Esophagus squamous epithelium (tissue), 4 donors: ENCODE data around the gene OR11A1.

Source experiments
- CTCF ChIP-seq, 6 experiments: fragments of 450-650 bp in 4 of 6; fragments of 200-600 bp in 2 of 6; sonication (generic) in 2 of 6; IDR thresholded peaks; one replicate each; pipeline ENCODE4 v1.5.1; 2016 to 2019; ENCODE audit warnings: antibody characterized with exemption in 6 of 6, mild to moderate bottlenecking in 4 of 6, moderate library complexity in 4 of 6
- POLR2A ChIP-seq, 4 donors: fragments of 450-650 bp; IDR thresholded peaks; one replicate each; pipeline ENCODE4 v1.6.1; 2017; ENCODE audit warnings: antibody characterized with exemption in 4 of 4, mild to moderate bottlenecking in 4 of 4, moderate library complexity in 3 of 4

- TF ChIP-seq POLR2A (IDR thresholded peaks at IDR 0.05) = no peak
- no peak for TF ChIP-seq CTCF (IDR thresholded peaks at IDR 0.05)
Observed at GRCh38 chr6:29388533-29388932, 68.3 kb downstream of the OR11A1 start.
